Measurements from ENCODE around the gene CTIF. TPM values are rescaled to one million over a fixed set of nuclear protein-coding genes. Genes with fewer than 3 reads are reported as not detected.
A peak's percentile ranks its signal among the peaks of the same experiment; 100 is the strongest.

The CTIF gene
- total RNA-seq, 4 donors from 2014 or later, result 29.0 to 61.5 (median 37.7) TPM

GRCh38 chr18:48544661-48545415 is 6.0 kb downstream of the CTIF start:
- peak in 1 of 2 donors; percentile 43 for DNase-seq (ENCODE audit: low spot score in 2 of 2)
- H3K4me1 ChIP-seq, result peaks cover 63% of the 10 kb centered on the region

GRCh38 chr18:48545757-48546321 is 7.0 kb downstream of the CTIF start:
- Histone ChIP-seq H3K27me3 (no peaks in the 10 kb centered on the region), H3K36me3 (no peaks in the 10 kb centered on the region), H3K27ac (no peak overlapping the region), H3K4me1 (peaks cover 60% of the 10 kb centered on the region), H3K9me3 (no peaks in the 10 kb centered on the region), H3K4me3 (no peak overlapping the region)
- TF ChIP-seq CTCF (IDR thresholded peaks at IDR 0.05), result no peak
- TF ChIP-seq EP300 (IDR thresholded peaks at IDR 0.05), result no peak
- WGBS, result 34% methylated on average over 6 of the region's 12 CpGs
- peak; percentile 76 to 78 for DNase-seq (ENCODE audit: low spot score in 2 of 2)

More at GRCh38 chr18:48544661-48545415, 6.0 kb downstream of the CTIF start:
- WGBS, result 94% methylated on average over 16 of the region's 16 CpGs
- Histone ChIP-seq H3K27ac (no peak overlapping the region), H3K4me3 (no peak overlapping the region), H3K36me3 (no peaks in the 10 kb centered on the region), H3K27me3 (no peaks in the 10 kb centered on the region), H3K9me3 (no peaks in the 10 kb centered on the region)
- no peak for TF ChIP-seq EP300 (IDR thresholded peaks at IDR 0.05)
- TF ChIP-seq CTCF (IDR thresholded peaks at IDR 0.05), result no peak
- TF ChIP-seq POLR2A (IDR thresholded peaks at IDR 0.05), result no peak
- no peak for TF ChIP-seq POLR2AphosphoS5 (IDR thresholded peaks at IDR 0.05)

- 65% methylated on average over 6 of the region's 6 CpGs for WGBS
- Histone ChIP-seq H3K4me3 (no peak overlapping the region), H3K9me3 (no peaks in the 10 kb centered on the region), H3K36me3 (no peaks in the 10 kb centered on the region), H3K27ac (no peak overlapping the region), H3K4me1 (peaks cover 58% of the 10 kb centered on the region), H3K27me3 (no peaks in the 10 kb centered on the region)
- no peak for TF ChIP-seq EP300 (IDR thresholded peaks at IDR 0.05)
- no peak for TF ChIP-seq POLR2A (IDR thresholded peaks at IDR 0.05)
- no peak for TF ChIP-seq CTCF (IDR thresholded peaks at IDR 0.05)
- peak; percentile 22 to 26 for DNase-seq (ENCODE audit: low spot score in 2 of 2)
Observed at GRCh38 chr18:48546396-48546795, 7.6 kb downstream of the CTIF start.

- peak; percentile 25 to 35 for DNase-seq (ENCODE audit: low spot score in 2 of 2)
Observed at GRCh38 chr18:48547531-48547981, 8.7 kb downstream of the CTIF start.

More at GRCh38 chr18:48547531-48547981, 8.7 kb downstream of the CTIF start:
- H3K36me3 ChIP-seq, result no peaks in the 10 kb centered on the region
- H3K4me3 ChIP-seq, result no peak overlapping the region
- 65% methylated on average over 9 of the region's 9 CpGs for WGBS
- H3K27me3 ChIP-seq, result no peaks in the 10 kb centered on the region
- H3K27ac ChIP-seq, result peak overlapping the region; percentile 72
- peaks cover 47% of the 10 kb centered on the region for H3K4me1 ChIP-seq
- TF ChIP-seq POLR2A (IDR thresholded peaks at IDR 0.05) (no peak), EP300 (IDR thresholded peaks at IDR 0.05) (no peak), CTCF (IDR thresholded peaks at IDR 0.05) (no peak), POLR2AphosphoS5 (IDR thresholded peaks at IDR 0.05) (no peak)
- H3K9me3 ChIP-seq, result no peaks in the 10 kb centered on the region
